Hepatocyte (in vitro differentiated cells): Measurements from ENCODE around the gene ZNF195.

Experiments used
- CTCF ChIP-seq: fragments of 200-600 bp; sonication (generic); IDR thresholded peaks from 2 replicates; pipeline ENCODE4 v1.5.1; 2016; ENCODE audit warnings: antibody characterized with exemption, mild to moderate bottlenecking; ENCODE audit not compliant: poor library complexity
- EZH2 ChIP-seq: fragments of 200-600 bp; sonication (generic); IDR thresholded peaks from 2 replicates; pipeline ENCODE4 v1.6.1; 2016; ENCODE audit warnings: antibody characterized with exemption, mild to moderate bottlenecking, borderline replicate concordance
- EZH2phosphoT487 ChIP-seq: fragments of 200-600 bp; sonication (generic); IDR thresholded peaks from one replicate; pipeline ENCODE4 v1.6.1; 2018; ENCODE audit warnings: antibody characterized with exemption, mild to moderate bottlenecking, low read depth, moderate library complexity; ENCODE audit not compliant: unreplicated experiment, severe bottlenecking

DNA sequence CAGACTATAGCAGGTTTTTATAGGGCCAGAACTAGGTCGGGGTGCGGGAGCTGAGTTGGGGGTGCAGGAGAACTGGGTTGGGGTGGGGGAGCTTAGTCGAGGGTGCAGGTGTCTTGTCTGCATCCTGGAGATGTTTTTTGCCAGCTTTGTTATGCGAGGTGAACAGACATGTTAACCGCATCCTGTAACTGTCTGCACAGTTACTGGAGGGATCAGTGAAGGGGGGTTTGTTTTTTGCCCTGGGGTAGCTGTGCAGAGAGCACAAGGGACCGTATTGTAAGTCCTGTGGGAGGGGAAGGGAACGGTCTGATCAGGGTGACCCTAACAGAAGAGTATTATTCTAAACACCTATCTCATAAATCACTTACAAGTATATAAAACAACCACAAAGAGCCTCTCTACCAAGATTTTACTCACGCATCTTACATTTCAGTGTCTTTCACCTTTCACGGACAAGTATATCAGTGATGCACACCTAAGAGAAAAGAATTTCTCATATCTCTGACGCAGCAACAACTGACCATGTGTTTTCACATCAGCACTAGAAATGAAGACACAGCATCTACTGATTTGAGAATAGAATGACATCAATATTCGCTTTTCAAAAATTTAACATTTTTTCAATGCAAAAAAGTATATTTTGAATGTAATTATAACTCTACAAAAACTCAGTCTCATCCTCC is 20.8 kb downstream of the ZNF195 start:
- no peak for TF ChIP-seq CTCF
- no peak for TF ChIP-seq EZH2
- no peak for TF ChIP-seq EZH2phosphoT487
